Astrocyte (in vitro differentiated cells and primary cell): ENCODE results near the gene VPS37D.

Source experiments
- EZH2 ChIP-seq: IDR thresholded peaks from 2 replicates; pipeline ENCODE4 v1.6.1; 2012; ENCODE audit warnings: mild to moderate bottlenecking, low read length, inconsistent platforms; ENCODE audit not compliant: insufficient read depth
- TF ChIP-seq, protein P1 (sequence below): IDR thresholded peaks from 2 replicates; pipeline ENCODE4 v1.5.1; 2011; ENCODE audit warnings: low read depth, mild to moderate bottlenecking, inconsistent platforms, low read length, moderate library complexity; ENCODE audit not compliant: insufficient read depth

DNA sequence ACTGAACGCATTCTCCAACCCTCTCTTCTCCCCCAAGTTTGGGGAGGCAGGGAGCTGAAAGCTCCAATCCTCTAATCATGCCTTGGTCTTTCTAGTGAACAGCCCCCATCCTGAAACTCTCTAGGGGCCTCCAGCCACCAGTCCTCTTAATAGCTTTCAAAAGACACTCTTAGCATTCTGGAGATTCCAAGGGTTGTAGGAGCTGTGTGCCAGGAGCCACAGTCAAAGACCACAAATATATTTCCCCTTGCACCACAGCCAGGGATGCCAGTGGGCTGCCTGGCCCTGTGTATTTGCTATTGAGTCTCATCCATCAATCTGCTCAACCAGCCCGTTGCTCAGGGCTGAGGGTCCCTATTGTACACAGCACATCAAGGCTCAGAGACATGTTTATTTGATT is 24.8 kb upstream of the VPS37D start:
- TF ChIP-seq, protein P1, sequence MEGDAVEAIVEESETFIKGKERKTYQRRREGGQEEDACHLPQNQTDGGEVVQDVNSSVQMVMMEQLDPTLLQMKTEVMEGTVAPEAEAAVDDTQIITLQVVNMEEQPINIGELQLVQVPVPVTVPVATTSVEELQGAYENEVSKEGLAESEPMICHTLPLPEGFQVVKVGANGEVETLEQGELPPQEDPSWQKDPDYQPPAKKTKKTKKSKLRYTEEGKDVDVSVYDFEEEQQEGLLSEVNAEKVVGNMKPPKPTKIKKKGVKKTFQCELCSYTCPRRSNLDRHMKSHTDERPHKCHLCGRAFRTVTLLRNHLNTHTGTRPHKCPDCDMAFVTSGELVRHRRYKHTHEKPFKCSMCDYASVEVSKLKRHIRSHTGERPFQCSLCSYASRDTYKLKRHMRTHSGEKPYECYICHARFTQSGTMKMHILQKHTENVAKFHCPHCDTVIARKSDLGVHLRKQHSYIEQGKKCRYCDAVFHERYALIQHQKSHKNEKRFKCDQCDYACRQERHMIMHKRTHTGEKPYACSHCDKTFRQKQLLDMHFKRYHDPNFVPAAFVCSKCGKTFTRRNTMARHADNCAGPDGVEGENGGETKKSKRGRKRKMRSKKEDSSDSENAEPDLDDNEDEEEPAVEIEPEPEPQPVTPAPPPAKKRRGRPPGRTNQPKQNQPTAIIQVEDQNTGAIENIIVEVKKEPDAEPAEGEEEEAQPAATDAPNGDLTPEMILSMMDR, result no peak
- no peak for TF ChIP-seq EZH2
